ENCODE results near the gene DKK2.

DNA sequence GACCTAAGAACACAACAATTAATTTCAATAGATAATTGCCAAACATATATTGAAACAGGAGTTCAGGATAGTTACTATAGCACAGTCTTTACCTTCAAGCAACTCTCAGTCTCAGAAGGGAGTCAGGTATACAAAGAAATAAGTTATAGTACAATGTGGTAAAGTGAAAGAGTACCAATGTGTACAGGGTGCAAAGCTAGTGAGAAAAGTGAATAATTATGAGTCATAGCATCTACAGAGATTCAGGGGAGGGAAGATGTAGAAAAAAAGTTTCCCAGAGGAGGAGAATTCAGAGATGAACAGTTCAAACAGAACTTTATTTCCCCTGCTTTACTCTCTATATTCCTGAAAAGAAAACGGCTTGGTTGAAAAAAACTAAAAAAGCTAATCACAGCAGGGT is 22.7 kb upstream of the DKK2 start:
- TF ChIP-seq EZH2 (IDR thresholded peaks at IDR 0.05; ENCODE audit: insufficient read depth, poor library complexity, severe bottlenecking) (no peak), EZH2phosphoT487 (IDR thresholded peaks at IDR 0.05; ENCODE audit: insufficient read depth, low read depth) (no peak)
